Measurements from ENCODE around the gene LYL1. TPM values are rescaled to one million over a fixed set of nuclear protein-coding genes. Genes with fewer than 3 reads are reported as not detected.

Gene LYL1
- total RNA-seq, 3 donors from 2014 or later (not counting 1 experiment from before 2014, with no cell fraction given), result 2.0 to 7.7 (median 6.7) TPM

GRCh38 chr19:13117772-13118423 lies 15.2 kb upstream of the LYL1 start, which contains the start of gene NACC1:
Gene NACC1 (plus strand): TSS chr19:13118264. CDS start chr19:13135208, 16,944 bp downstream.
- H3K9me3 Mint-ChIP-seq, result no peaks in the 10 kb centered on the region
- Histone ChIP-seq H3K27ac (ENCODE audit: low read length) (peak within 1 kb of the TSS; percentile 55), H3K36me3 (ENCODE audit: control insufficient read depth, insufficient read depth, low read length) (peaks cover 5% of the 10 kb centered on the region), H3K4me3 (ENCODE audit: low read length) (peak within 1 kb of the TSS; percentile 74), H3K27me3 (ENCODE audit: control insufficient read depth, insufficient read depth, low read length) (no peaks in the 10 kb centered on the region), H3K9me3 (ENCODE audit: control insufficient read depth, insufficient read depth, low read length) (no peaks in the 10 kb centered on the region), H3K4me1 (ENCODE audit: control insufficient read depth, insufficient read depth, low read length) (peaks cover 65% of the 10 kb centered on the region)
- H3K27me3 Mint-ChIP-seq (ENCODE audit: low read depth in 2 of 2), result no peaks in the 10 kb centered on the region
- TF ChIP-seq CTCF (IDR thresholded peaks at IDR 0.05), result no peak
- no peaks in the 10 kb centered on the region for H3K36me3 Mint-ChIP-seq
- H3K4me1 Mint-ChIP-seq, result peaks cover 51 to 65% of the 10 kb centered on the region in 2 donors
- peak; percentile 86 to 92 for DNase-seq
- intact Hi-C loops (cut with micrococcal nuclease), result loop anchor here (2.0 kb wide), 1 partner anchor 15 kb away; the partner anchor contains the start of gene LYL1
- H3K27ac Mint-ChIP-seq, result peak within 1 kb of the TSS; percentile 88 to 93
- peak; percentile 77 to 92 (median 81) for ATAC-seq
- WGBS (ENCODE audit: insufficient coverage), result 3% methylated on average over 65 of the region's 65 CpGs
- H3K4me3 Mint-ChIP-seq, result peak within 1 kb of the TSS; percentile 99

- Mint-ChIP-seq H3K36me3 (no peaks in the 10 kb centered on the region), H3K4me3 (peak overlapping the region; percentile 99), H3K9me3 (no peaks in the 10 kb centered on the region), H3K27ac (peak overlapping the region; percentile 88 to 93), H3K27me3 (ENCODE audit: low read depth in 2 of 2) (no peaks in the 10 kb centered on the region), H3K4me1 (peaks cover 45 to 59% of the 10 kb centered on the region in 2 donors)
- no peaks in the 10 kb centered on the region for H3K27me3 ChIP-seq (ENCODE audit: control insufficient read depth, insufficient read depth, low read length)
- intact Hi-C loops (cut with micrococcal nuclease), result loop anchor here (2.0 kb wide), 1 partner anchor 14 kb away; the partner anchor contains the start of gene LYL1
- DNase-seq, result peak in 1 of 2 donors; percentile 64
- 16% methylated on average over 20 of the region's 20 CpGs for WGBS (ENCODE audit: insufficient coverage)
- H3K4me1 ChIP-seq (ENCODE audit: control insufficient read depth, insufficient read depth, low read length), result peaks cover 58% of the 10 kb centered on the region
- peaks cover 5% of the 10 kb centered on the region for H3K36me3 ChIP-seq (ENCODE audit: control insufficient read depth, insufficient read depth, low read length)
- H3K27ac ChIP-seq (ENCODE audit: low read length), result peak overlapping the region; percentile 41
- H3K9me3 ChIP-seq (ENCODE audit: control insufficient read depth, insufficient read depth, low read length), result no peaks in the 10 kb centered on the region
- peak overlapping the region; percentile 68 for H3K4me3 ChIP-seq (ENCODE audit: low read length)
- TF ChIP-seq CTCF (IDR thresholded peaks at IDR 0.05), result no peak
- ATAC-seq, result peak in 2 of 3 donors; percentile 3 to 9
Observed at GRCh38 chr19:13117176-13117771, 14.6 kb upstream of the LYL1 start.

- H3K4me1 ChIP-seq (ENCODE audit: control insufficient read depth, insufficient read depth, low read length), result peaks cover 51% of the 10 kb centered on the region
- intact Hi-C loops (cut with micrococcal nuclease), result loop anchor here (1.0 to 2.0 kb wide), 2 partner anchors 14 to 36 kb away; partner anchors contain the start of gene LYL1
- H3K9me3 ChIP-seq (ENCODE audit: control insufficient read depth, insufficient read depth, low read length), result no peaks in the 10 kb centered on the region
- peaks cover 5% of the 10 kb centered on the region for H3K36me3 ChIP-seq (ENCODE audit: control insufficient read depth, insufficient read depth, low read length)
- H3K4me3 Mint-ChIP-seq, result peak within 1 kb of the TSS; percentile 99
- no peak for TF ChIP-seq CTCF (IDR thresholded peaks at IDR 0.05)
- under 1% methylated on average over 51 of the region's 51 CpGs for WGBS (ENCODE audit: insufficient coverage)
- H3K4me3 ChIP-seq (ENCODE audit: low read length), result peak within 1 kb of the TSS; percentile 68
- H3K9me3 Mint-ChIP-seq, result no peaks in the 10 kb centered on the region
- H3K27ac ChIP-seq (ENCODE audit: low read length), result peak within 1 kb of the TSS; percentile 41
- peak; percentile 63 to 77 (median 70) for ATAC-seq
- H3K36me3 Mint-ChIP-seq, result no peaks in the 10 kb centered on the region
- peak; percentile 85 to 93 for DNase-seq
- no peaks in the 10 kb centered on the region for H3K27me3 ChIP-seq (ENCODE audit: control insufficient read depth, insufficient read depth, low read length)
- H3K27ac Mint-ChIP-seq, result peak within 1 kb of the TSS; percentile 88 to 93
- H3K27me3 Mint-ChIP-seq (ENCODE audit: low read depth in 2 of 2), result no peaks in the 10 kb centered on the region
- H3K4me1 Mint-ChIP-seq, result peaks cover 38 to 52% of the 10 kb centered on the region in 2 donors
Observed at GRCh38 chr19:13116282-13117175, 13.9 kb upstream of the LYL1 start, which contains the start of gene TRMT1. Gene TRMT1 (minus strand): TSS chr19:13116740. CDS start chr19:13116399, 341 bp downstream.
